ENCODE results near the gene COPZ1. TPM values are rescaled to one million over a fixed set of nuclear protein-coding genes. Genes with fewer than 3 reads are reported as not detected.
A peak's percentile ranks its signal among the peaks of the same experiment; 100 is the strongest.

COPZ1 gene
- total RNA-seq, 2 donors from 2014 or later: 83.1 to 192 TPM

DNA sequence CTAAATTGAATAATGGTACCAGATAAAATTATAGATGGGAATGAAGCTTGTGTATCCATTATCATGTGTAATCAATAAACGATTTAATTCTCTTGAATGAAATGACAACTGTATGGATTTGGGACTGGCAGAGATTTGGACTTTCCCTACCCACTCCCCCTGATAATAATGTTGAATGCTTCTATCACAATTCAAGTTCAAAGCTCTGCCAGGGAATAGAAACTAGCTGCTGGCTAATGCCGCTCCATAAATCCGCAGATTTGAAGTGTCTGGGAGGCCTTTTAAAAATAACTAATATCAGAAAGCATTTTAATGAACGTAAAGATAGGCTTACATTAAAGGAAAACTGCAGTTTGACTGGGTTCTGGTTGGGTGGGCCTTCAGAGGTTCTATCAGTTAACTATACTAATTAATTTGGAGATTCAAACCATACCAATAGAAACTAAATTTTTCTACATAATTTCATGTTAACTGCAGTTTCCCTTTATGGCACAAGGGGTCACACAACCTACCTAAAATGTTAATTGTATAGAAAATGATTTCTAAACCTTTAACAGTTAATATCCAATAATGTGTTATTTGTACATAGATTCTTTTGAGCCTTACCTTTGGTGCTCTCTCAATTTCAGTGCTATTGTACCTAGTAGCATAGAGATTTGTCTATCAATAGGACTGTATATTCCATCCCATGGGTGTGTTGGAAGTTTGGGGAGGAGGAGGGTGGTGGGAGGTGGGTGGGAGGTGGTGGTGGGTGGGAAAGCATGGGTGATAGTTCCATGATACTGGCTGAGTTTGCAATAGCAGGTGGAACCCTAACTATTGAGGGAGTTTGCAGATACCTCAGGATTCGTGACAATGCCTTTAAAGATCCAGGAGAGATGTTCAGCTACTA lies 39.5 kb upstream of the COPZ1 start:
- TF ChIP-seq, protein P1, sequence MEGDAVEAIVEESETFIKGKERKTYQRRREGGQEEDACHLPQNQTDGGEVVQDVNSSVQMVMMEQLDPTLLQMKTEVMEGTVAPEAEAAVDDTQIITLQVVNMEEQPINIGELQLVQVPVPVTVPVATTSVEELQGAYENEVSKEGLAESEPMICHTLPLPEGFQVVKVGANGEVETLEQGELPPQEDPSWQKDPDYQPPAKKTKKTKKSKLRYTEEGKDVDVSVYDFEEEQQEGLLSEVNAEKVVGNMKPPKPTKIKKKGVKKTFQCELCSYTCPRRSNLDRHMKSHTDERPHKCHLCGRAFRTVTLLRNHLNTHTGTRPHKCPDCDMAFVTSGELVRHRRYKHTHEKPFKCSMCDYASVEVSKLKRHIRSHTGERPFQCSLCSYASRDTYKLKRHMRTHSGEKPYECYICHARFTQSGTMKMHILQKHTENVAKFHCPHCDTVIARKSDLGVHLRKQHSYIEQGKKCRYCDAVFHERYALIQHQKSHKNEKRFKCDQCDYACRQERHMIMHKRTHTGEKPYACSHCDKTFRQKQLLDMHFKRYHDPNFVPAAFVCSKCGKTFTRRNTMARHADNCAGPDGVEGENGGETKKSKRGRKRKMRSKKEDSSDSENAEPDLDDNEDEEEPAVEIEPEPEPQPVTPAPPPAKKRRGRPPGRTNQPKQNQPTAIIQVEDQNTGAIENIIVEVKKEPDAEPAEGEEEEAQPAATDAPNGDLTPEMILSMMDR (IDR thresholded peaks at IDR 0.05): peak in 1 of 4 experiments; percentile 10
- TF ChIP-seq POLR2A (IDR thresholded peaks at IDR 0.05): no peak
- Histone ChIP-seq H3K9me3 (no peaks in the 10 kb centered on the region), H3K4me3 (no peak overlapping the region), H3K36me3 (peaks cover 9 to 11% of the 10 kb centered on the region in 2 donors), H3K4me1 (replicated peaks) (peaks cover 6% of the 10 kb centered on the region), H3K27ac (no peak overlapping the region), H3K27me3 (replicated peaks; ENCODE audit: insufficient read depth) (no peaks in the 10 kb centered on the region)
- WGBS: 37% methylated on average over 5 of the region's 5 CpGs
- intact Hi-C loops (cut with DNase I): no loop called here
- DNase-seq (ENCODE audit: low spot score): no peak

DNA sequence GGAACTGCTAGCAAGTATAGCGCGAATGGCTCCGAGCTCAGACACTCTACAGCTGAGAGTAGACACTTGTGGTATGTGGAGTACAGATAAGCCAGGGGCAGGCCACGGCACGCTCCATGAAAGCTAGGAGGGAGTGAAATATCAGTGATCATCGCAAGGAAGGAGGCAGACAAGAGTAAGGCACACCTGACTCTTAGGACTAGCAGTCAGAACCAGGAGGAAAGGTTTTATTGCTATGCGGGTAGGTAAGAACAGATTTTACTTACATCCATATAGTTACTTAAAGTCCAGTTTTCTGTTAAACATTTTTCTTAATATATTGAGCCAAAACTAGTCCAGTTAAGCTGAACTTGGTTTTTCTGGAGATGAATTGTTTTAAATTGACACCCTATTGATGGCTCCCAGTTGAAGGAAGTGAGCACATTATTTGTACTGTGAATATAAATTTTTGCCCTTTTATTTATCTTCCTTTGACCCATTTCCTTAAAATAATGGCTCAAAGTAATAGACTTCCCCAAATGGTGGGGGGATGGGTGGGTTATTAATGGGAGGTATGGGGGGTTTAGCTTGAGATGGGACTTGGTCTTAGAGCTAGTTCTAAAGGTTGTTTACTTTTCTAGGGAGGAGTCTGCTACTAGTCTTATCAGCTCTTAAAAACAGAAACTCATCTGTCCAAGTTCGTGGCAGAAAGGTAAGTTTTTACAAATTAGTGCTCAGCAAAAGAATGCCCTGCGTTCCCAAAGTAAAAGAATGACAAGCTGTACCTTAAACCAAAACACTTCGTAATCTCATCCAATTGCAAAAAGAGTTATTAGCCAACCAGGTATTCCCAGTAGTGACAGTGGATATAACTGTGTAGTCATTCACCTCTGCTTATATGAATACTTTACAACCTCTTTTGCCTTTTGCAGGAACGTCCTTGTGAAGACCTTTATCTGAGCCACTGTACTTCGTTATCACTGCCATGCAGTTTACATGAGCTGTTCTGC lies 38.6 kb upstream of the COPZ1 start:
- H3K27me3 ChIP-seq (replicated peaks; ENCODE audit: insufficient read depth): no peaks in the 10 kb centered on the region
- no peak overlapping the region for H3K4me3 ChIP-seq
- H3K4me1 ChIP-seq (replicated peaks): peaks cover 6% of the 10 kb centered on the region
- no peaks in the 10 kb centered on the region for H3K9me3 ChIP-seq
- WGBS: 39% methylated on average over 12 of the region's 12 CpGs
- H3K36me3 ChIP-seq: peaks cover 9 to 11% of the 10 kb centered on the region in 2 donors
- DNase-seq (ENCODE audit: low spot score): peak; percentile 18
- H3K27ac ChIP-seq: no peak overlapping the region
- TF ChIP-seq POLR2AphosphoS5 (IDR thresholded peaks at IDR 0.05): peak; percentile 10
- TF ChIP-seq POLR2A (IDR thresholded peaks at IDR 0.05): no peak
- intact Hi-C loops (cut with DNase I): no loop called here

DNA sequence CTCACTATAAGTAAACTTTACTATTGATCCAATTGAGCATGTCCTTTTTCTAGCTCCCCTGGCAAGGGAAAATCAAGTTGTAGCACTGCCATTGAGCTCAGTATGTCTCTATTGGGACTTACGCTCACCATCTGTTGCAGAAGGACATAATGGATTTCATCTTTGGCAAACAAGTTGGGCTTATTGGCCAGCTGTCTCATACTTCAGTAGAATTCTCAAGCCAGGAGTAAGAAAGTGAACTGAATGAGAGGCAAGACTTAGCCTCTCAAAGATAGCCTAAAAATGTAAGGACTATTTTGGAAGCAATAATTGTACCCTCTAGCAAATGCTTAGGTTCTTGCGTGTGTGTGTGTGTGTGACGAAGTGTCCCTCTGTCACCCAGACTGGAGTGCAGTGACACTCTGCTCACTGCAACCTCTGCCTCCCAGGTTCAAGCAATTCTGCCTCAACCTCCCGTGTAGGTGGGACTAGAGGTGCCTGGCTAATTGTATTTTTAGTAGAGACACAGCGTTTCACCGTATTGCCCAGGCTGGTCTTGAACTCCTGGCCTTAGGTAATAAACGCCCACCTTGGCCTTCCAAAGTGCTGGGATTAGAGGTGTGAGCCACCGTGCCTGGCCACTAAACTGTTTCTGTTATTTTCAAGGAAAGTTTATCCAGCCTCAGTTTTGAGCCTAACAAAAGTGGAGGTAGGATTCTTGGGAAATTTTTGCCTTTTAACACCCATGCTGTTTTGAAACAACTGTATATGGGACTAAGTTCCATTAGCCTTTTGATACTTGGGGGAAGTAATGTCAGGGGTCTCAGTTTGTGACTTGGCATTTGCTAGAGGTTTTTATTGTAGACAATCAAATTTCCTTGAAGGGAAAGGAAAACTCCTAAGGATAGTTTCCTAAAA lies 37.4 kb upstream of the COPZ1 start:
- no peaks in the 10 kb centered on the region for H3K9me3 ChIP-seq
- H3K4me1 ChIP-seq (replicated peaks): peaks cover 6% of the 10 kb centered on the region
- WGBS: 60% methylated on average over 8 of the region's 8 CpGs
- H3K27me3 ChIP-seq (replicated peaks; ENCODE audit: insufficient read depth): no peaks in the 10 kb centered on the region
- no peak overlapping the region for H3K4me3 ChIP-seq
- TF ChIP-seq, protein P1 (IDR thresholded peaks at IDR 0.05): no peak
- no peak for TF ChIP-seq POLR2A (IDR thresholded peaks at IDR 0.05)
- H3K36me3 ChIP-seq: peaks cover 6 to 11% of the 10 kb centered on the region in 2 donors
- no peak overlapping the region for H3K27ac ChIP-seq
- no peak for DNase-seq (ENCODE audit: low spot score)
- intact Hi-C loops (cut with DNase I): no loop called here

DNA sequence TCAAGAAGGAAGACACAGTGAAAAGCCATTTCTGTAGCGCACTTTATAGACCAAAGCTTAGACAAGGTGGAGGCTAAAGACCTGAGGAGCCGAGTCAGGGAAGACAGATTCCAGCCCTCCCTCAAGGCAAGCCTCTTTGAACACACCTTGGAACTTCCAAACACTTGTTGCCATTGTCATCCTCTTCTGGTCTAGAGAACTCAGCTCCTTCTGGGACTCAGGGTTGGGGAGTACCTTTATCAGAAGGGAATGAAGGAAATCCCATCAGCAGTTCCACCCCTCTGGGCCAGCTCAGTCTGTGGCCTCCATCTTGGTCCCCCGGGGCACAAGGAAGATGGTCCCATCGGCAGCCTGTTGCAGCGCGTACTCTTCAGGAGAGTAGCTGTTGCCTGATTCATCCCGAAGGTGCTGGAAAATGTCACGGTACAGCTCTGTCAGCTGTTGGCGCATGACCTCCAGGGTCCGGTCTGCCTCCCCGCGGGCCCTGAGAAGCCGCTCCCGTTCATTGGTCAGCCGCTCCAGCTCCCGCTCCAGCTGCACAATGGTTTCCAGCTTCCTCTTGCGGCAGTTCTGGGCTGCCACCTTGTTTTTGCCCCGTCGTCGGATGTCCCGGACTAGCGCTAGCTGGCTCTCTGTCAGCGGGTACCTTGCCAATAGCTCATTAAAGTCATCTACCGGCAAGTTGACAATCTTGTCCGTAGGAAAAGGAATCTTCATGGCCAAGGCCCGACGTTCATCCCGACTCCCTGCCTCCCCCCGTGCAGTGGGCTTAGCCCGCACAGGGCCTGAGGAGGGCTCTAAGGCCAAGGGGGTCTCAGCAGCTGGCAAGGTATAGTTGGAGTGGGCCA lies 32.6 kb upstream of the COPZ1 start:
- H3K27me3 ChIP-seq (replicated peaks; ENCODE audit: insufficient read depth): no peaks in the 10 kb centered on the region
- DNase-seq (ENCODE audit: low spot score): no peak
- intact Hi-C loops (cut with DNase I): no loop called here
- no peaks in the 10 kb centered on the region for H3K4me1 ChIP-seq (replicated peaks)
- no peak overlapping the region for H3K27ac ChIP-seq
- TF ChIP-seq, protein P1 (IDR thresholded peaks at IDR 0.05): no peak
- no peak for TF ChIP-seq POLR2A (IDR thresholded peaks at IDR 0.05)
- no peak for TF ChIP-seq POLR2AphosphoS5 (IDR thresholded peaks at IDR 0.05)
- no peaks in the 10 kb centered on the region for H3K36me3 ChIP-seq
- WGBS: 84% methylated on average over 30 of the region's 30 CpGs
- no peak overlapping the region for H3K4me3 ChIP-seq
- no peaks in the 10 kb centered on the region for H3K9me3 ChIP-seq

Measured in prostate gland (tissue), 2 donors.